Skeletal muscle cell (primary cell): ENCODE results near the gene PARL.

Source experiments
- DNase-seq: peaks from one replicate; pipeline ENCODE4 v3.0.0-alpha.2; 2010; ENCODE audit warnings: low read depth
- H3K4me3 ChIP-seq: 2 replicates; pipeline ENCODE4 v1.5.1; 2011; ENCODE audit warnings: low read depth, mild to moderate bottlenecking, control low read depth, low read length, moderate library complexity

PARL gene

GRCh38 chr3:183884427-183885296 lies at the start of gene PARL:
TSS of gene PARL (minus strand) at chr3:183884880. CDS start at chr3:183884846, 34 bp downstream.
- H3K4me3 ChIP-seq, result peak within 1 kb of the TSS; percentile 98
- DNase-seq, result peak; percentile 51

GRCh38 chr3:183933160-183933559 lies 48.5 kb upstream of the PARL start:
- no peak for DNase-seq
- H3K4me3 ChIP-seq, result no peak overlapping the region

GRCh38 chr3:183931881-183932280 lies 47.2 kb upstream of the PARL start:
- DNase-seq, result no peak
- H3K4me3 ChIP-seq, result no peak overlapping the region

- DNase-seq, result no peak
- H3K4me3 ChIP-seq, result no peak overlapping the region
These were observed 45.4 kb upstream of the PARL start for GRCh38 chr3:183930086-183930485.

GRCh38 chr3:183927059-183927458 lies 42.4 kb upstream of the PARL start:
- no peak for DNase-seq
- H3K4me3 ChIP-seq, result no peak overlapping the region

GRCh38 chr3:183924956-183925355 lies 40.3 kb upstream of the PARL start:
- H3K4me3 ChIP-seq, result no peak overlapping the region
- peak; percentile 83 for DNase-seq

- peak; percentile 2 for DNase-seq
- no peak overlapping the region for H3K4me3 ChIP-seq
These were observed 39.9 kb upstream of the PARL start for GRCh38 chr3:183924543-183924942.

- no peak overlapping the region for H3K4me3 ChIP-seq
- DNase-seq, result no peak
These were observed 37.7 kb upstream of the PARL start for GRCh38 chr3:183922421-183922820.

GRCh38 chr3:183921096-183921495 lies 36.4 kb upstream of the PARL start:
- no peak for DNase-seq
- no peak overlapping the region for H3K4me3 ChIP-seq

GRCh38 chr3:183920416-183920815 lies 35.7 kb upstream of the PARL start:
- no peak for DNase-seq
- H3K4me3 ChIP-seq, result no peak overlapping the region

- no peak overlapping the region for H3K4me3 ChIP-seq
- no peak for DNase-seq
These were observed 33.5 kb upstream of the PARL start for GRCh38 chr3:183918178-183918577.

GRCh38 chr3:183917776-183918175 lies 33.1 kb upstream of the PARL start:
- no peak overlapping the region for H3K4me3 ChIP-seq
- DNase-seq, result no peak

GRCh38 chr3:183914856-183915255 lies 30.2 kb upstream of the PARL start:
- no peak overlapping the region for H3K4me3 ChIP-seq
- no peak for DNase-seq

- no peak overlapping the region for H3K4me3 ChIP-seq
- no peak for DNase-seq
These were observed 28.9 kb upstream of the PARL start for GRCh38 chr3:183913580-183913920.

- H3K4me3 ChIP-seq, result no peak overlapping the region
- no peak for DNase-seq
These were observed 28.4 kb upstream of the PARL start for GRCh38 chr3:183912895-183913579.

GRCh38 chr3:183911763-183912506 lies 27.3 kb upstream of the PARL start:
- no peak for DNase-seq
- no peak overlapping the region for H3K4me3 ChIP-seq

GRCh38 chr3:183911087-183911486 lies 26.4 kb upstream of the PARL start:
- DNase-seq, result no peak
- no peak overlapping the region for H3K4me3 ChIP-seq

- DNase-seq, result no peak
- no peak overlapping the region for H3K4me3 ChIP-seq
These were observed 24.4 kb upstream of the PARL start for GRCh38 chr3:183909030-183909600.

GRCh38 chr3:183907911-183908331 lies 23.2 kb upstream of the PARL start:
- no peak overlapping the region for H3K4me3 ChIP-seq
- no peak for DNase-seq

GRCh38 chr3:183907176-183907575 lies 22.5 kb upstream of the PARL start:
- no peak for DNase-seq

More at GRCh38 chr3:183907176-183907575, 22.5 kb upstream of the PARL start:
- no peak overlapping the region for H3K4me3 ChIP-seq
